Hippocampal formation (tissue), 2 donors: Measurements from ENCODE around the gene NFATC2.
"Not testable (repeated sequence)": the region's sequence is repeated elsewhere in the genome, so short reads cannot be mapped to it uniquely, and the experiment has no call there.

ENCODE experiments used
- DNase-seq, 2 donors: peaks; one replicate each; lab custom pipeline; 2025; lab: John Stamatoyannopoulos, UW

The NFATC2 gene

GRCh38 chr20:51568533-51568932 lies 26.0 kb upstream of the NFATC2 start:
- not testable (repeated sequence) for DNase-seq

GRCh38 chr20:51567622-51568021 lies 25.1 kb upstream of the NFATC2 start:
- DNase-seq: no peak

DNA sequence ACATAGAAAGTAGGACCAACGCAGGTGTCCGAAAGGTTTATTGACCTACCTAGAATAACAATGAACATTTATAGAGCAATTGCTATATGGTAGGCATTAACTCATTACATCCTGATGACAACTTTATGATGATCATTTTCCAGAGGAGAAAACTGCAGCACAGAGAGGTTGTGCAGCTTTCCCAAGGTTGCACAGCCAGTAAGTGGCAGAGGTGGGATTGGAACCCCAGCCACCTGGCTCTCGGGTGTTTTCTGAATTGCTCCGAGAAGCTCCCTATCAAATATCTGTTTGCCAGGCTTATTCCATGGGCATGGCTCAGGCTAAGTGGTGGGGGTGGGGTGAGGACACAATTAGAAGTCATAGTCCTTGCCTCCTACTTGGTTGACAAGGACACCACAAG lies 24.1 kb upstream of the NFATC2 start:
- DNase-seq: no peak

DNA sequence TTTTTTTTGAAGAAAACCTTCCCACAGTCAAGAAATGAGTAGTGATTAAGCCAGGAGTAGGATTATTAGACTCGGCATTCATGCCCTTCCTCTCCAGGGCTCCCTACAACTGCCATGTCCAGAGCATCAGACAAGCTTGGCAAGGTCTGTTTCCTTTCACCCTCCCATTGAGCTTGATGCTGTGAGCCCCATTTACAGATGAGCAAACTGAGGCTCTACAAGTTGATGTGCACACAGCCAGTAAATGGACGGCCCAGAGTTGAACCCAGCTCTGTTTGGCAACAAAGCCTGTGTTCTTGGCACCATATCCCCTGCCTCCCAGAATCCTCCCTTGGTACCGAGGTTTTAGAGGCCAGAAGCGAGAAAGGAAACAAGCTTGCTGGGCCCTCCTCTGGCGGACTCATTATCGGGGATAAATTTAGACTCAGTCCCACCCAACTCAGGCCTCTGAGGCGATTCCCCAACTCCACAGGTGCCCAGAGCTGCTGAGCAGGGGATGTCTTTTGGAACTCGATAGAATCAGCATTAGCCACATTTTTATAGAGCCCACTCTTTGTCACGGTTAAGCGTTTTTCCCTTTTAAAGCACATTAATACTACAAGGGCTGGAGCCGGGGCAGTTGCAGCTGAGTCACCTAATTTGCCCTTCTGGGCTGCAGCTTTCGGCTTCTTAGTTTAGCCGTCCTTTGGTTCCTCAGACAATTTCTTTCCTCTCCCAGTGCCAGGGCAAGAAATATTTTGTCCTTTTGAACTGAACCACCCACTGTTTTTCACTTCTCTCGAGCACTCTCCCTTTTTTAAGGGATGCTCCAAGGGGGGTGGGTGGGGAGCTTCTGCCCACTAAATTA lies 23.0 kb upstream of the NFATC2 start:
- DNase-seq: no peak

DNA sequence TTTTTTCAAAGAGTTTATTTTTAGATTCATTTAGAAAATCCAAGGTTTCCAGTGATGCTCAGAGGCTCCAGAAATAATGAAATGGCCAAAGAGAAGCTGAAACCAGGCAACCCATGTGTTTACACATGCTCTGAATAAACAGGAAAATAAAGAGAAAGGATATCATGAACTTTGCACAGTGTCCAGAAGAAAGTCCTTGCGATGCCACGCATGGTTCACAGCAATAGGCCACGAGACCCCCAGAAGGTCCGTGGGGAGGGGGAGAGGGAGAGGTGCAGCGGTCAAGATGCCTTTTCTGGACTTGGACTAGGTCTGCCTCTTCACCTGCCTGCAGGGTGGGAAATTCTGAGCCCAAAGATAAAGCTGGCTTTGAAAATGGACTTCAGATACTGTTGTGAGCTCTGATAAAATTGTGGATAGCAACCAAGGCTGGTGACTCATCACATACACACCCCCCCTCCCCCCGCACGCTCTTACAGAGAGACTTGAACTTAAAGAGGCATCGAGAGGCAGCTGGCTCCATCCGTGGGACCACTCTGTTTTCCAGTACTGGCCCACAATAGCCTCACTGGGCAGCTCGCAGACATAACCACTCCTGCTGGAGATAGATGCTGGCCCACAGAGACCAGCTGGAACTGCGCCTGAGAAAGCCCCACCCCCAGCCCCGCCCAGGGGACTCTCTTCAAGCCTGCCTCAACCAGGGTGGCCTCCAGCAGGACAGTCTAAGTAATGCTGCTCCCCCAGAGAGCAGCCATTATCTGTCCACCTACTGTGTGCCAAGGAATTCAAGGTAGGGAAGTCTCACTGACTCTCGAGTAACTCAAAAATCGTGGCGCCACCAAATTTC lies 21.2 kb upstream of the NFATC2 start:
- DNase-seq: no peak

DNA sequence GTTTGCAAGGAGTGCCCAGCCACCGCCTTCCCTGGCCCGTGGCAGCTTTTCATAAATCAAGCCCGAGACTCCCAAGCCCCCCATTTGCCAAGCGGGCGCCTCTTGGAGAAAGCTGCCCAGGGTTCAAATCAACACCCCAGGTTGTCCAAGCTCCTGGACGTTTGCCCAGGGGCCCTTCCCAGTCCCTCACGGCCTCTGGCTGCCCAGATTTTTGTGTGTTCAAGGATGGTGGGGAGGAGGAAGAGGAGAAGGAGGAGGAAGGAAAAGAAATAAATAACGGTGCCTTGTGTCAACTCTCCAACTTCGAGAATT lies 20.6 kb upstream of the NFATC2 start:
- no peak for DNase-seq

GRCh38 chr20:51562332-51563173 lies 20.0 kb upstream of the NFATC2 start:
- DNase-seq: peak; percentile 55 to 71

DNA sequence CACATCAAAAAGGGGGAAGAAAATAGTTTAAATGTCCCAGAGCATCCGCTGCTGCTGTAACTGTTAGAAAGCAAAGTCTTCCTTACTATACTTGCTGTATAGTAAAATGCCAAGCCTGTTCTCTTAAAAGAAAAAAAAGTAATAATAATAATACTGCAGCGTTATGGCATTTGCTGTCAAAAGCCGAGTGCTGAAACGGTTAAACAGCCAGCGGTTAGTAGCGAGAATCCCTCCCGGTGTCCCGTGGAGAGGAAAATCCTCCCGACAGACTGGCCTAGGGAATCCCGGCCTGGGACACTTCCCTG lies 19.5 kb upstream of the NFATC2 start:
- DNase-seq: no peak

DNA sequence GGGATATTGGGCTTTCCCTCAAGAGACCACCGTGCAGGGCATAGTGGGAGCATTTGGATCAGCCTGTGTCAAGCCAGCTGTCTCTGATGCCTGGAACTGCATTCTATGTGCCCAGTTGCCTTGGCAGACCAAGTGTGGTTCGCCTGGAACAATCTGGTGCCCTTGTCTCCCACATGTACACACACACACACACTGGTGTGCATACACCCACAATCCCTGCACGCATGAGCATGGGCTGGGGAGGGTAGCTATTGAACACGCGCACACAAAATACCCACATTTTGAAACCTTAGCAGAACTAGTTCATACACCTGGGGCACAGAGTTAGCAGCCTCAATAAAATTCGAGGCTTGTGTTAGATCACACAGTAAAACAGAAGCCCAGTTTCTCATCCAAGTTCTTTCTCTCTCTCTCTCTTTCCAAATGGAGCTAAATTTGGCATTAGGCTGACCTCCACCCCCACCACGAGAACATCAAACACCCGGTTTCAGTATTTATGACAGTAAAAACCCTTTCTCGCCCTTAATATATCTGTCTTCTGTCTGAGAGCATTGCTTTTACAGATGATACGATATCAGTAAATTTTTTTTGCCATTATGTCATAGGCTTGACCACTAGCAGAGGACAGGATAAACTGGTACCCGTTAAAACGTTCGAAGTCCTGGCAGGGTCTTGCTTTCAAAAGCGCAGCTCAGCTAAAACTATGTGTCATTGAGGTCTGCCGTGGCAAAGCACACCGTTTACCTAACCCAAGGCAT lies 18.2 kb upstream of the NFATC2 start:
- no peak for DNase-seq

DNA sequence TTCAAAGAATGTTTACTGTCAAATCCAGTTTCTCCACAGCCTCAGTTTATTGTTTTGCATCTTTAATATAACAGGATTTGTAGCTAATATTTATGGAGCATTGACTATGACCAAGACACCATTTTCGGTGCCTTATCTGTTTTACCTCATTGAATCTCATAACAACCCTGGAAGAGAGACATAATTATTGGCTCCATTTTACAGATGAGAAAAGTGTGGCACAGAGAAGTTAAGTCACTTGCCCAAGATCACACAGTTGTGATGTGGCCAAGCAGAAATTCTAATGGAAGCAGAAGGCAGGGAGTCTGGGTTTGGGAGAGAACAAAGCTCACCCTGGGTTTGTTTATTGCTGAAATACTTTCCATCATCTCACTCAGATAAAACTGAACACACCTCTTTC lies 17.5 kb upstream of the NFATC2 start:
- no peak for DNase-seq

DNA sequence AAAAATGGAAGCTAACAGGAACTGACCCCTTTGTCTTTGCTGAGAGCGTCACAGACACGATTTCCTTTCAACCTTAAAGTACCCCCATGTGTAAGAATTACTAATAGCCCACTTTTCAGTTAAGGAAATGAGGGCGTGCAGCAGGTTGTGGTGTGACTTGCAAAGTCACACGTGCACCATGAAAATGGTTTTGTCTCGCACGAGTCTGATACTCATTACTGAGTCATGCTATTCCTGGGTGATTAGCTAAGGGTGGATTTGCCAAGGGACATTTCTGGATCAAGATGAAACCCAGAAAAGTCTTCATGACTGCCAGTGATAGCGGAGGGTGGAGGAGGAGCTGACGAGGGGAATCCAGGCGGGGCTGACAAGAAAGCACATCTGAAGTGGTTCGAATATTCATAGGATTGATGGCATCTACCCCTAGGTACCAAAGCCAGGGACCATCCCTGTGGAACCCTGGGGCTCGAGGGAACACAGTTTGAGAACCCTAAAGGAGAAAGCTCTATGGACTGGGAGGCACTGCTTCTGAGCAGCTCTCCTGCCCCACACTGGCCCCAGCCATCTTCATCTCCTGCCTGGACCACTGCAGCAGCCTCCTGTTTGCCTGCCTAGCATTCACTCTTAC lies 12.1 kb upstream of the NFATC2 start:
- DNase-seq: no peak

- no peak for DNase-seq
Observed at GRCh38 chr20:51553897-51554486, 11.5 kb upstream of the NFATC2 start.

DNA sequence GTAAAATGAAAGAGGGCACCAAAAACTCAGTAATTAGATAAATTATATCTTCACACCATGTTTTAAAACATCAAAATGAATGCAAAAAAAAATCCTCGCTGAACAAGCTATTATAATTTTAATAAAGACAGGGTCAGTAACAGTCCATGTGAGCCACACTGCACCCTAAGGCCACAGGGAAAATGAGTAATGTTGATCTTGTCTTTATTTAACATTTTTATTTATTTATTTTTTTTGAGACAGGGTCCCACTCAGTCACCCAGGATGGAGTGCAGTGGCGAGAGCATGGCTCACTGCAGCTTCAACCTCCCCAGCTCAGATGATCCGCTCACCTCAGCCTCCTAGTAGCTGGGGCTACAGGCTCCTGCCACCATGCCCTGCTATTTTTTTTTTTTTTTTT lies 8.7 kb upstream of the NFATC2 start:
- DNase-seq: no peak

DNA sequence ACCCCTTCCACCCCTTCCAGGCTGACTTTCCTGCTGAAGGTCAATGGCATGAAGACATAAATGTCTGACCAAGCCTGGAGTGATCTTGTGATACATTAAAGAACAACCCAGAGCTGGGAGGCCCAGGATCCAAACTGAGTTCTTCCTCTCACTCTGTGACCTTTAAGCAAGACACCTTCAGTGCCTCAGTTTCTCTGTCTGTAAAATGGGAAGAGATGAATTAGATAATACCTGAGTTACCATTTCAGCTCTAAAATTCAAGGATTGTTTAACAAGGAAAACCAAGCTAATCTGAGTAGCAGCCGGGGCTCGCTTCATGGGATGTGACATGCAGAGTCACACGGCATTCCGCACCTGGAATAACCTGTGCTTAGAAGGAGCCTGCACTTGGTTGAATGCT lies 7.0 kb upstream of the NFATC2 start:
- DNase-seq: no peak

DNA sequence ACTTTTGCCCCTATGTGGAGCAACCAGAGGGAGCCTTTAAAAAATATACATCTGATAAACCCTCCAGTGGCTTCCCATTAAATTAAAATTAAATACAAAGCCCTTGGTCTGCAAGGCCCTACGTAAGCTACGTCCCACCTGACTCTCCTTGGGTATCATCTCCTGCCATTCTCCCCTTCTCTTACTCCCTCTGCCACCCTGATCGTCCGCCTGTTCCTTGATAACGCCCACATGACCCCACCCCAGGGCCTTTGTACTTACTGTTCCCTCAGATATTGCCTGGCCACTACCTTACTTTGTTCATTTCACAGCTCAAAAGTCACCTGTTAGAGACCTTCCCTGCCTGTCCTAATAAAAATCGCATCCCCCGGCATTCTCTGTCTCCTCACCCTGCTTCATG lies 5.4 kb upstream of the NFATC2 start:
- DNase-seq: no peak

DNA sequence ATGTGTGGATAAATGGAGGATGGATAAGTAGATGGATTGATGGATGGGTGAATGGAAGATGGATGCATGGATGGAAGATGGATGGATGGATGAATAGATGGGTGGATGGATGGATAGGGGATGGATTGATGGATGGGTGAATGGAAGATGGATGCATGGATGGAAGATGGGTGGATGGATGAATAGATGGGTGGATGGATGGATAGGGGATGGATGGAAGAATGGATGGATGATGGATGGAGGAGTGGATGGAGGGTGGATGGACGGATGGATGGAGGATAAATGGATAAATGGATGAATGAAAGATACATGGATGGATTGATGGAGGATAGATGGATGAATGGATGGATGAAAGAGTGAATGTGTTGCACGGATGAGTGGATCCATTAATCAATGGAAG lies 3.0 kb upstream of the NFATC2 start:
- no peak for DNase-seq

DNA sequence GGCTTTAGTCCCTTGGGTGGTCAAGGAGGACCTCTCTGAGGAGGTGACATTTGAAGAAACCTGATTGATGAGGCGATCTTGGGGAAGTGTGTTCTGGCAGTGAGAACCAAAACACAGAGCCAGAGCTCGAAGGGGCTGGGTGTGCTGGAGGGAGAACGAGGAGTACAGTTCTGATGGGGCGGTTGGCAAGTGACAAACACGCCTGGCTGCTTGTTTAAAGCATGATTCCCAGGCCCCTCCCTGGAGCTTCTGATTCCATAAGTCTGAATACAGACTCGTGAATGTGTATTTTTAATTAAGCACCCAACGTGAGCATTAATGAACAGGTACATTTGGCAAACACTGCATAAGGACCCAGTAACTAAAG lies 886 bp upstream of the NFATC2 start:
- no peak for DNase-seq

DNA sequence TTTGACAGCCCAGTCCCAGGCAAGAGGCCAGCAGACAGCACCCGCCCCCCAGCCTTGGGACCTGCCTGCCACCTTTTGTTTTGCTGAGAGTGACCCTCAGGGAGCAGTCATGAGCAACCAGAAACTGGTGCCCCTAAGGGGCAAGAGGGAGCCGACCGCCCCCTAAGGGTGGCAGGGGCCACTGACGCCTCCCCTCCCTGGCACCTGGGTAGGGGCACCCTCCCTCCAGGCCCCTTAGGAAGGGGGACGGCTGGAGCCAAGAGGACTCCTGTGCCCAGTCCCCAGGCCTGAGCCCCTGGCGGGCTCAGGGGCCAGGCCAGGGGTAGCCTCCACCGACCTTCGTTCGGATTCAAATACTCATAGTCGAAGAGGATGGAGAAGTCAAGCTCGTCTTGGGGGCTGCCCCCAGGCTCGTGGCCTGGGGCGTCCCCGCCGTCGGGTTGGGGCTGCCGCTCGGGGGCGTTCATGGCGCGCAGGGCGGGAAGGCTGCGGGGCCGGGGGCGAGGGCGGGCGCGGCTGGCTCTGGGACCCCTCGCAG lies 417 bp downstream of the NFATC2 start:
- no peak for DNase-seq

- DNase-seq: peak; percentile 49 to 56
Observed at GRCh38 chr20:51541189-51542032, 1.1 kb downstream of the NFATC2 start.

DNA sequence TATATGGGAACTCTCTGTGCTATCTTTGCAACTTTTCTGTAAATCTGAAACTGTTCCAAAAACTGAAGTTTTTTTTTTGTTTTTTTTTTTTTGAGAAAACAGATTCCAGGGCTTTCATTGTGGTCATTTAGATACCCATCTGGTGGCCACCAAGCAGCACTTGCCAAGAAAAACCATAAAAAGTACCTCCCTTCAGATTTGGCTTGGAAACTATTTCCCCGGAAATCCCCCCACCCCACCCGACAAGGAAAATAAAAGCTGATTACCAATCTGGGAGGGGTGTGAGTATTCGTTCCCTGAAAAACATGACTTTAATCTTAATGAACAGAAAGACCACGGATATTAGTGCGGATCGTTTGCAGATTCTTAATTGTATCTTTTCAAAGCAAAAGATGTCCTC lies 1.9 kb downstream of the NFATC2 start:
- DNase-seq: no peak
